ENCODE results near the gene ATP23.

Gene ATP23

DNA sequence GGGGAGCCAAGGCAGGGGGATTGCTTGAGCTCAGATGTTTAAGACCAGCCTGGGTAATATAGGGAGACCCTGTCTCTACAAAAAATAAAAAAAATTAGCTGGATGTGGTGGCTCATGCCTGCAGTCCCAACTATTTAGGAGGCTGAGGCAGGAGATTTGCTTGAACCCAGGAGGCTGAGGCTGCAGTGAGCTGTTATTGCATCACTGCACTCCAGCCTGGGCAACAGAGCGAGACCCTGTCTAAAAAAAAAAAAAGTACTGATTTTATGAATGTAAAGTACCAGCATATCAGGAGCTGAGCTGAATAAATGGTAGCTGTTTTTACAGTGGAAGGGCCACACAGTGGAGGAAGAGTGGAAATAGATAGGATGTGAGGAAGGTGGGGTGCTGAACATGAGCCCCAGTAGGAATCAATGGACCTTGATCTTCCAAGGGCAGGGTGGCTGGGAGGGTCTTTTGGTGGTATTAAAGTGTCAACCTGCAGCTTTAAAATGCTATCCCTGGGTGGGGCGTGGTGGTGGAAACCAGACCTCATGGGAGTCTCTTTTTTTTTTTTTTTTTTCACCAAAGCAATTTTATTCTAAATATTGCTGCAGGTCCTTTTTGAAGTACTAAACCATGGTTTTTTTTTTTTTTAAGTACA, 2.2 kb downstream of the ATP23 start:
- DNase-seq (ENCODE audit: low read depth) = no peak
- H3K4me3 ChIP-seq (ENCODE audit: control insufficient read depth, low read depth, low read length) = no peak overlapping the region
- TF ChIP-seq, protein P1, sequence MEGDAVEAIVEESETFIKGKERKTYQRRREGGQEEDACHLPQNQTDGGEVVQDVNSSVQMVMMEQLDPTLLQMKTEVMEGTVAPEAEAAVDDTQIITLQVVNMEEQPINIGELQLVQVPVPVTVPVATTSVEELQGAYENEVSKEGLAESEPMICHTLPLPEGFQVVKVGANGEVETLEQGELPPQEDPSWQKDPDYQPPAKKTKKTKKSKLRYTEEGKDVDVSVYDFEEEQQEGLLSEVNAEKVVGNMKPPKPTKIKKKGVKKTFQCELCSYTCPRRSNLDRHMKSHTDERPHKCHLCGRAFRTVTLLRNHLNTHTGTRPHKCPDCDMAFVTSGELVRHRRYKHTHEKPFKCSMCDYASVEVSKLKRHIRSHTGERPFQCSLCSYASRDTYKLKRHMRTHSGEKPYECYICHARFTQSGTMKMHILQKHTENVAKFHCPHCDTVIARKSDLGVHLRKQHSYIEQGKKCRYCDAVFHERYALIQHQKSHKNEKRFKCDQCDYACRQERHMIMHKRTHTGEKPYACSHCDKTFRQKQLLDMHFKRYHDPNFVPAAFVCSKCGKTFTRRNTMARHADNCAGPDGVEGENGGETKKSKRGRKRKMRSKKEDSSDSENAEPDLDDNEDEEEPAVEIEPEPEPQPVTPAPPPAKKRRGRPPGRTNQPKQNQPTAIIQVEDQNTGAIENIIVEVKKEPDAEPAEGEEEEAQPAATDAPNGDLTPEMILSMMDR (conservative IDR thresholded peaks at IDR 0.05; ENCODE audit: control insufficient read depth, insufficient read depth, low read depth, low read length) = no peak

DNA sequence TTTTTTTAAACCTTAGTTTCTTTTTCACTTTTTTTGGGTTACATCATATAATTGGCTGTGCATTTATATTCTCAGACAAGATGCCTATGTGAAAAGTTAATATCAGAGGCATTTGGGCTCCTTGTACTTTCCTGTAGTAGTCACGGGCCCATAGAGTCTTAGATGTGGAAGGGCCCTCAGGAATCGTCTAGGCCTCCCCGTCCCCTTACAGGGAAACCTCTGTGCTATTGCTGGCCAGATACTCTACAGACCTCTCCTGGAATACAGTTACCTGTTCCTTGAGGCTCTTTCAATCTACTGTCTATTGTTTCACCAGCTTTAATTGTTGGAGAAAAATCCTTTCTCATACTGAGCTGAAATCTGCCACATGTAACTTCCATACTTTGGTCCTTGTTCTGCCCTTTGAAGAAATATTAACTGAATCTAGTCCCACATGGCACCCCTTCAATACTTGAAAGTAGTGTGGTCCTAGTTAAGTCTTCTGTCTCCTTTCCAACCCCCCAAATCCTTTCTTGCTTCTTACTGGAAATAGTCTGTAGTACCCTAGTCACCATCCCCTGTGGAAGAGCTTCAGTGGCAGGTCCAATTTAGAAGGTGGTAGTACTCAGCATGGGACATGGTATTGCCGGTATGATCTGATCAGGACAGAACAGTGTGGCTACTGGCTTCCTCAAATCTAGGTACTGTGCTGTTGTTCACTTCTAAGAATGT, 3.1 kb downstream of the ATP23 start:
- no peak overlapping the region for H3K4me3 ChIP-seq (ENCODE audit: control insufficient read depth, low read depth, low read length)
- no peak for DNase-seq (ENCODE audit: low read depth)
- TF ChIP-seq, protein P1 (conservative IDR thresholded peaks at IDR 0.05; ENCODE audit: control insufficient read depth, insufficient read depth, low read depth, low read length) = no peak

DNA sequence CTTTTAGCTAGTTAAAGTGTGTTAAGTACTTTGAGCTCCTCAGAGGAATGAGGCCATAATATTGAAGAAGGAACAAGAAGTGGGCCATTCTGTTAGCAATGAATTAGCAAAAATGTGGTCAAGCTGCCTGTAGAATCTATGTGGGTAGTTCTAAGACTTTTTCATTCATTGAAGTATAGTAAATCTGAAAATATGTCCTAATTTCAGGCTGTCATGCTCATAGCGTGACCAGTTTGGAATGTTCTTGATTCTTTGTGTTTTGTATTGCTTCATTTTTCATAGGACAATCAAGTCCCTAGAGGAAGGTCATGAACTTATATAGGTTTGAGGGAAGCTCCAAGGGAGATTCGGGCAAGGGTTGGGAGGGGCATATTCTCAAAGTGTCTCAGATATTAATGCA, 11.4 kb downstream of the ATP23 start:
- H3K4me3 ChIP-seq (ENCODE audit: control insufficient read depth, low read depth, low read length) = no peak overlapping the region
- DNase-seq (ENCODE audit: low read depth) = no peak
- TF ChIP-seq, protein P1 (conservative IDR thresholded peaks at IDR 0.05; ENCODE audit: control insufficient read depth, insufficient read depth, low read depth, low read length) = no peak

DNA sequence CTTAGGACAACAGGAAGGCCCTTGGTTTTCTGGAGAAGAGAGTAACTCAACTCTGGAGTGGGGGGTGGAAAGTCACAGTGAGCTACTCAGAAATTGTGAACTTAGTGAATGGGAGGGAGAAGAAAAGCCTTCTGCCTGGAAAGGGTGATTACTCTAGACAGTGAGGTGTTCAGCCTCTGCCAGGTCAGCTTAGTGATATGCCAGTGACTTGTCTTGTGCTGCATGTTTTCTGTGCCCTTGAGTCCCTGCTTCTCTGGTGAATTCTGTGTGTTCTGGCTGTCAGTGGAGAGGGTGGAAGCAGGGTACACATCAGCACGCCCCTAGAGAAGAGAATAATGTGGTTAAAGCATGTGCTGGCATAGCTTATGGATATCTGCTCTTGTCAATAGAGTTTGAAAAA, 13.4 kb downstream of the ATP23 start:
- DNase-seq (ENCODE audit: low read depth) = no peak
- TF ChIP-seq, protein P1 (conservative IDR thresholded peaks at IDR 0.05; ENCODE audit: control insufficient read depth, insufficient read depth, low read depth, low read length) = no peak
- H3K4me3 ChIP-seq (ENCODE audit: control insufficient read depth, low read depth, low read length) = no peak overlapping the region

DNA sequence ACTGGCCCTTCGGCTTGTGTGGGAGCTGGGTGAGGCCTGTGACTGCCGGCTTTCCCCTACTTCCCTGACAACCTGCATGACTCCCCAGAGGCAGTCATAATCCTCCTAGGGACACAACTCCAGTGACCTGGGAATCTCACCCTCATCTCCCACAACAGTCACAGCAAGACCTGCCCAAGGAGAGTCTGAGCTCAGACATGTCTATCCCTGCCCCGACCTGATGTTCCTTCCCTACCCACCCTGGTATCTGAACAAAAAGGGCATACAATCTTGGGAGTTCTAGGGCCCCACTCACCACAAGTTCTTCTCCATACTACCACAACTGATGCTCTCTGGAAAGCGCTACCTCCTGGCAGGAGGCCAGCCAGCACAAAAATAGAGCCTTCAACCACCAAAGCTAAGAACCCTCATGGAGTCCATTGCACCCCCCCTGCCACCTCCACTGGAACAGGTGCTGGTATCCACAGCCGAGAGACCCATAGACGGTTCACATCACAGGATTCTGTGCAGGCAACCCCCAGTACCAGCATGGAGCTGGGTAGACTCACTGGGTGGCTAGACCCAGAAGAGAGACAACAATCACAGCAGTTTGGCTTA, 16.8 kb downstream of the ATP23 start:
- TF ChIP-seq, protein P1 (conservative IDR thresholded peaks at IDR 0.05; ENCODE audit: control insufficient read depth, insufficient read depth, low read depth, low read length) = no peak
- DNase-seq (ENCODE audit: low read depth) = no peak
- H3K4me3 ChIP-seq (ENCODE audit: control insufficient read depth, low read depth, low read length) = no peak overlapping the region

DNA sequence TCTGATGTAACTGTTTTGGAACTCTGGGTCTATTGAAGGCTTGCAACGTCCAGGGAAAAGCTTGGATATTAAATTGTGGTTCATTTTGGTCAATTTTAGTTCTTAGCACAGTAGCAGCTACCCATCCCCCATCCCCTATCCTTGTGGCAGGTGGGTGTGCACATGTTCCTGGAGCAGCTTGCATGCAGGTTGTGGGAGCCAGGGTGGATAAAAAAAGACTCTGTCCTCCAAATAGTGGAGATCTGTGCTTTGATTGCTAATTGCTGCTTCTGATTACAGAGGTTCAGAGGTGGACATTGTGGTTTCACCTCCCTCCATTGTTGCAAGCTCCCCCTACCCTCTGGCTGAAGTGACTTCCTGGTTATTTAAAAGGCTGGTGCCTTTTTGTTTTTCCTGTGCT, 23.1 kb downstream of the ATP23 start:
- no peak overlapping the region for H3K4me3 ChIP-seq (ENCODE audit: control insufficient read depth, low read depth, low read length)
- DNase-seq (ENCODE audit: low read depth) = no peak
- TF ChIP-seq, protein P1 (conservative IDR thresholded peaks at IDR 0.05; ENCODE audit: control insufficient read depth, insufficient read depth, low read depth, low read length) = no peak
